HepG2 (cell line): ENCODE data around the gene PRCD. TPM values are rescaled to one million over a fixed set of nuclear protein-coding genes. Genes with fewer than 3 reads are reported as not detected.
A peak's percentile ranks its signal among the peaks of the same experiment; 100 is the strongest.

Experiments used
- ARID5B ChIP-seq: IDR thresholded peaks from 2 replicates; pipeline ENCODE4 v1.4.0; 2020; ENCODE audit warnings: mild to moderate bottlenecking, missing genetic modification reagents
- E2F5 ChIP-seq: sonication (generic); formaldehyde crosslinking; conservative IDR thresholded peaks from 2 replicates; pipeline ENCODE4 v1.4.0; 2020; ENCODE audit warnings: missing genetic modification reagents
- FOXJ3 ChIP-seq: sonication (generic); formaldehyde crosslinking; IDR thresholded peaks from 2 replicates; pipeline ENCODE4 v1.4.0; 2020; ENCODE audit warnings: missing genetic modification reagents, mild to moderate bottlenecking, borderline replicate concordance
- HNRNPH1 ChIP-seq: fragments of 200-400 bp; formaldehyde crosslinking; optimal IDR thresholded peaks from 2 replicates; pipeline ENCODE3; 2017; ENCODE audit warnings: mild to moderate bottlenecking, low read depth, low read length
- HNRNPK ChIP-seq: fragments of 200-400 bp; formaldehyde crosslinking; IDR thresholded peaks from 2 replicates; pipeline ENCODE4 v1.6.1; 2018; ENCODE audit warnings: low read length, low read depth, moderate library complexity, mild to moderate bottlenecking; ENCODE audit not compliant: poor library complexity, severe bottlenecking
- MLLT10 ChIP-seq: sonication (generic); formaldehyde crosslinking; IDR thresholded peaks from 2 replicates; pipeline ENCODE4 v1.4.0; 2020; ENCODE audit warnings: missing genetic modification reagents
- NR3C1 ChIP-seq: sonication (generic); formaldehyde crosslinking; IDR thresholded peaks from 2 replicates; pipeline ENCODE4 v1.4.0; 2020; ENCODE audit warnings: missing genetic modification reagents
- RFX1 ChIP-seq: fragments of 450-650 bp; IDR thresholded peaks from 2 replicates; pipeline ENCODE4 v1.6.1; 2017
- ZNF232 ChIP-seq: sonication (generic); formaldehyde crosslinking; IDR thresholded peaks from 2 replicates; pipeline ENCODE4 v1.4.0; 2020; ENCODE audit warnings: missing genetic modification reagents, borderline replicate concordance
- ZNF235 ChIP-seq: sonication (generic); formaldehyde crosslinking; IDR thresholded peaks from 2 replicates; pipeline ENCODE4 v1.8.1; 2023; ENCODE audit warnings: mild to moderate bottlenecking, missing genetic modification reagents, borderline replicate concordance
- ZNF326 ChIP-seq: sonication (generic); formaldehyde crosslinking; IDR thresholded peaks from 2 replicates; pipeline ENCODE4 v1.4.0; 2020; ENCODE audit warnings: missing genetic modification reagents, borderline replicate concordance
- ZNF547 ChIP-seq: sonication (generic); formaldehyde crosslinking; IDR thresholded peaks from 2 replicates; pipeline ENCODE4 v1.5.1; 2020; ENCODE audit warnings: mild to moderate bottlenecking, missing genetic modification reagents
- ZSCAN20 ChIP-seq: sonication (generic); formaldehyde crosslinking; IDR thresholded peaks from 2 replicates; pipeline ENCODE4 v1.4.0; 2020; ENCODE audit warnings: missing genetic modification reagents, mild to moderate bottlenecking, borderline replicate concordance
- polyA plus RNA-seq, 8 experiments: library from polyadenylated mRNA; depleted of rRNA in 3 of 8; stranded (reverse) in 7 of 8; unstranded in 1 of 8; fragments of >200 nt; fragmentation: Illumina TruSeq in 4 of 8; extraction: Trizol in 4 of 8; gene quantifications; 2 replicates each; pipeline versions ENCODE4 v1.2.1 to v1.2.3, GENCODE V29; 2011 to 2016; ENCODE audit warnings: low read depth in 4 of 8, missing spikeins in 1 of 8, mixed read lengths in 1 of 8; ENCODE audit not compliant: insufficient read depth in 1 of 8
- total RNA-seq, 5 experiments: library from RNA; depleted of rRNA; stranded (reverse); fragments of >200 nt; fragmentation: Illumina TruSeq; extraction: Trizol; gene quantifications; 2 replicates each; pipeline ENCODE4 v1.2.3, GENCODE V29; 2016; ENCODE audit warnings: low read depth in 1 of 5
- TF ChIP-seq, protein P1 (sequence below): sonication (generic); formaldehyde crosslinking; IDR thresholded peaks from 2 replicates; pipeline ENCODE4 v1.9.0; 2022; ENCODE audit warnings: low read depth, missing genetic modification reagents
- TF ChIP-seq, protein P2 (sequence below): sonication (generic); formaldehyde crosslinking; IDR thresholded peaks from 2 replicates; pipeline ENCODE4 v1.4.0; 2020; ENCODE audit warnings: mild to moderate bottlenecking, missing genetic modification reagents
- TF ChIP-seq, protein P3 (sequence below): sonication (generic); formaldehyde crosslinking; IDR thresholded peaks from 2 replicates; pipeline ENCODE4; 2020; ENCODE audit warnings: missing genetic modification reagents, mild to moderate bottlenecking, borderline replicate concordance
- TF ChIP-seq, protein P4 (sequence below): sonication (generic); formaldehyde crosslinking; IDR thresholded peaks from 2 replicates; pipeline ENCODE4 v1.9.0; 2022; ENCODE audit warnings: missing genetic modification reagents, mild to moderate bottlenecking, borderline replicate concordance

The PRCD gene
- total and polyA plus RNA-seq, 2 of the 13 experiments (the other 11 are each of a cell fraction or from before 2014, with no cell fraction given), result 0.51 TPM; not detected in 1

GRCh38 chr17:76556765-76557367, 17.0 kb downstream of the PRCD start (continued):
- TF ChIP-seq, protein P1, sequence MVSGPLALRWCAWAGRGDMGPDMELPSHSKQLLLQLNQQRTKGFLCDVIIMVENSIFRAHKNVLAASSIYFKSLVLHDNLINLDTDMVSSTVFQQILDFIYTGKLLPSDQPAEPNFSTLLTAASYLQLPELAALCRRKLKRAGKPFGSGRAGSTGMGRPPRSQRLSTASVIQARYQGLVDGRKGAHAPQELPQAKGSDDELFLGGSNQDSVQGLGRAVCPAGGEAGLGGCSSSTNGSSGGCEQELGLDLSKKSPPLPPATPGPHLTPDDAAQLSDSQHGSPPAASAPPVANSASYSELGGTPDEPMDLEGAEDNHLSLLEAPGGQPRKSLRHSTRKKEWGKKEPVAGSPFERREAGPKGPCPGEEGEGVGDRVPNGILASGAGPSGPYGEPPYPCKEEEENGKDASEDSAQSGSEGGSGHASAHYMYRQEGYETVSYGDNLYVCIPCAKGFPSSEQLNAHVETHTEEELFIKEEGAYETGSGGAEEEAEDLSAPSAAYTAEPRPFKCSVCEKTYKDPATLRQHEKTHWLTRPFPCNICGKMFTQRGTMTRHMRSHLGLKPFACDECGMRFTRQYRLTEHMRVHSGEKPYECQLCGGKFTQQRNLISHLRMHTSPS (CRISPR knock-in tag), result no peak
- TF ChIP-seq FOXJ3 (CRISPR knock-in tag) (no peak; the same call in 1 of the 2 replicates), ZNF232 (no peak; the same call in 1 of the 2 replicates), HNRNPH1 (no peak), ZNF235 (CRISPR knock-in tag) (no peak), ARID5B (no peak; the same call in 1 of the 2 replicates), ZNF326 (CRISPR knock-in tag) (no peak), ZNF547 (CRISPR knock-in tag) (no peak), HNRNPK (no peak), NR3C1 (CRISPR knock-in tag) (no peak), MLLT10 (CRISPR knock-in tag) (no peak), RFX1 (no peak), ZSCAN20 (CRISPR knock-in tag) (0 out of 2 replicates have a peak, but pooled peaks have one; percentile 24), E2F5 (CRISPR knock-in tag) (no peak)
- TF ChIP-seq, protein P2, sequence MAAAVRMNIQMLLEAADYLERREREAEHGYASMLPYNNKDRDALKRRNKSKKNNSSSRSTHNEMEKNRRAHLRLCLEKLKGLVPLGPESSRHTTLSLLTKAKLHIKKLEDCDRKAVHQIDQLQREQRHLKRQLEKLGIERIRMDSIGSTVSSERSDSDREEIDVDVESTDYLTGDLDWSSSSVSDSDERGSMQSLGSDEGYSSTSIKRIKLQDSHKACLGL (CRISPR knock-in tag), result no peak
- TF ChIP-seq, protein P3, sequence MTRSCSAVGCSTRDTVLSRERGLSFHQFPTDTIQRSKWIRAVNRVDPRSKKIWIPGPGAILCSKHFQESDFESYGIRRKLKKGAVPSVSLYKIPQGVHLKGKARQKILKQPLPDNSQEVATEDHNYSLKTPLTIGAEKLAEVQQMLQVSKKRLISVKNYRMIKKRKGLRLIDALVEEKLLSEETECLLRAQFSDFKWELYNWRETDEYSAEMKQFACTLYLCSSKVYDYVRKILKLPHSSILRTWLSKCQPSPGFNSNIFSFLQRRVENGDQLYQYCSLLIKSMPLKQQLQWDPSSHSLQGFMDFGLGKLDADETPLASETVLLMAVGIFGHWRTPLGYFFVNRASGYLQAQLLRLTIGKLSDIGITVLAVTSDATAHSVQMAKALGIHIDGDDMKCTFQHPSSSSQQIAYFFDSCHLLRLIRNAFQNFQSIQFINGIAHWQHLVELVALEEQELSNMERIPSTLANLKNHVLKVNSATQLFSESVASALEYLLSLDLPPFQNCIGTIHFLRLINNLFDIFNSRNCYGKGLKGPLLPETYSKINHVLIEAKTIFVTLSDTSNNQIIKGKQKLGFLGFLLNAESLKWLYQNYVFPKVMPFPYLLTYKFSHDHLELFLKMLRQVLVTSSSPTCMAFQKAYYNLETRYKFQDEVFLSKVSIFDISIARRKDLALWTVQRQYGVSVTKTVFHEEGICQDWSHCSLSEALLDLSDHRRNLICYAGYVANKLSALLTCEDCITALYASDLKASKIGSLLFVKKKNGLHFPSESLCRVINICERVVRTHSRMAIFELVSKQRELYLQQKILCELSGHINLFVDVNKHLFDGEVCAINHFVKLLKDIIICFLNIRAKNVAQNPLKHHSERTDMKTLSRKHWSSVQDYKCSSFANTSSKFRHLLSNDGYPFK, result no peak
- TF ChIP-seq, protein P4, sequence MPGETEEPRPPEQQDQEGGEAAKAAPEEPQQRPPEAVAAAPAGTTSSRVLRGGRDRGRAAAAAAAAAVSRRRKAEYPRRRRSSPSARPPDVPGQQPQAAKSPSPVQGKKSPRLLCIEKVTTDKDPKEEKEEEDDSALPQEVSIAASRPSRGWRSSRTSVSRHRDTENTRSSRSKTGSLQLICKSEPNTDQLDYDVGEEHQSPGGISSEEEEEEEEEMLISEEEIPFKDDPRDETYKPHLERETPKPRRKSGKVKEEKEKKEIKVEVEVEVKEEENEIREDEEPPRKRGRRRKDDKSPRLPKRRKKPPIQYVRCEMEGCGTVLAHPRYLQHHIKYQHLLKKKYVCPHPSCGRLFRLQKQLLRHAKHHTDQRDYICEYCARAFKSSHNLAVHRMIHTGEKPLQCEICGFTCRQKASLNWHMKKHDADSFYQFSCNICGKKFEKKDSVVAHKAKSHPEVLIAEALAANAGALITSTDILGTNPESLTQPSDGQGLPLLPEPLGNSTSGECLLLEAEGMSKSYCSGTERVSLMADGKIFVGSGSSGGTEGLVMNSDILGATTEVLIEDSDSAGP, result no peak
